Lower leg skin (tissue), 3 donors: ENCODE measurements around the gene CTBP1.

Source experiments
- POLR2A ChIP-seq, 2 donors: fragments of 450-650 bp; IDR thresholded peaks; one replicate each; pipeline ENCODE4 v1.6.1; 2016 to 2017; ENCODE audit warnings: antibody characterized with exemption in 2 of 2, mild to moderate bottlenecking in 1 of 2, moderate library complexity in 1 of 2
- TF ChIP-seq, protein P1 (sequence below), 3 donors: fragments of 450-650 bp; IDR thresholded peaks; one replicate each; pipeline ENCODE4 v1.5.1; 2016; ENCODE audit warnings: antibody characterized with exemption in 3 of 3, mild to moderate bottlenecking in 3 of 3, moderate library complexity in 2 of 3

DNA sequence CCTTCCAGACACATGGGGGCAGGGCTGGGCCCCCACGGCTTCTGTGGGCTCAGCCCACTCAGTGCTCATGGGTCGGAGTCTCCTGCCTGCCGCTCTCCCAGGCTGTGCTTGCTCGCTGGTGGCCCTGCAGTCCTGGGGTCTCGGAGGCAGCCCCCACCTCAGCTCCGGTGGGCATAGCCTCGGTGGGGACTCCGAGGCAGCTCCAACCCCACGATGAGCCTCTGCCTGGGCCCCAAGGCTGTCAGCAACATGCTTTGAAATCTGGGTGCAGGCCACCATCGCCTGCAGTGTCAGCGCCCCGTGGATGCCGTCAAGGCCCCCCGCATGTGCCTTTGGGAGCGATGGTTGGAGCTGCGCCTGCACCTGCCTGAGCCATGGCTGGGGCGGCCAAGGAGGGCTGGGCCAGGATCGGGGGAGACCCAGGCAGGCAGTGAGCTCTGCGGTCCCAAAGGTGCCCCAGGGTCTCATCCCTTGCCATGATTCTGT lies 46.4 kb downstream of the CTBP1 start:
- TF ChIP-seq, protein P1, sequence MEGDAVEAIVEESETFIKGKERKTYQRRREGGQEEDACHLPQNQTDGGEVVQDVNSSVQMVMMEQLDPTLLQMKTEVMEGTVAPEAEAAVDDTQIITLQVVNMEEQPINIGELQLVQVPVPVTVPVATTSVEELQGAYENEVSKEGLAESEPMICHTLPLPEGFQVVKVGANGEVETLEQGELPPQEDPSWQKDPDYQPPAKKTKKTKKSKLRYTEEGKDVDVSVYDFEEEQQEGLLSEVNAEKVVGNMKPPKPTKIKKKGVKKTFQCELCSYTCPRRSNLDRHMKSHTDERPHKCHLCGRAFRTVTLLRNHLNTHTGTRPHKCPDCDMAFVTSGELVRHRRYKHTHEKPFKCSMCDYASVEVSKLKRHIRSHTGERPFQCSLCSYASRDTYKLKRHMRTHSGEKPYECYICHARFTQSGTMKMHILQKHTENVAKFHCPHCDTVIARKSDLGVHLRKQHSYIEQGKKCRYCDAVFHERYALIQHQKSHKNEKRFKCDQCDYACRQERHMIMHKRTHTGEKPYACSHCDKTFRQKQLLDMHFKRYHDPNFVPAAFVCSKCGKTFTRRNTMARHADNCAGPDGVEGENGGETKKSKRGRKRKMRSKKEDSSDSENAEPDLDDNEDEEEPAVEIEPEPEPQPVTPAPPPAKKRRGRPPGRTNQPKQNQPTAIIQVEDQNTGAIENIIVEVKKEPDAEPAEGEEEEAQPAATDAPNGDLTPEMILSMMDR (IDR thresholded peaks at IDR 0.05) = no peak
- no peak for TF ChIP-seq POLR2A (IDR thresholded peaks at IDR 0.05)
